ENCODE data around the gene PLA2R1.

Gene PLA2R1

GRCh38 chr2:160062292-160063005 is at the start of gene PLA2R1:
PLA2R1 (minus strand) TSS chr2:160062615; CDS start chr2:160062403, 212 bp downstream.
- peak in 15 of 51 donors; percentile 1 to 45 (median 15) for DNase-seq

- no peak for DNase-seq
These were observed 48.3 kb upstream of the PLA2R1 start for GRCh38 chr2:160110674-160111239.

GRCh38 chr2:160109939-160110673 is 47.7 kb upstream of the PLA2R1 start:
- DNase-seq = peak in 31 of 51 donors; percentile 1 to 61 (median 20)

GRCh38 chr2:160109243-160109642 is 46.8 kb upstream of the PLA2R1 start:
- no peak for DNase-seq

- no peak for DNase-seq
These were observed 46.2 kb upstream of the PLA2R1 start for GRCh38 chr2:160108646-160109045.

GRCh38 chr2:160105366-160105765 is 43.0 kb upstream of the PLA2R1 start:
- DNase-seq = no peak

GRCh38 chr2:160104115-160104514 is 41.7 kb upstream of the PLA2R1 start:
- DNase-seq = no peak

GRCh38 chr2:160097326-160097725 is 34.9 kb upstream of the PLA2R1 start:
- DNase-seq = no peak

GRCh38 chr2:160096409-160096808 is 34.0 kb upstream of the PLA2R1 start:
- DNase-seq = no peak

- no peak for DNase-seq
These were observed 30.0 kb upstream of the PLA2R1 start for GRCh38 chr2:160092445-160092844.

- DNase-seq = no peak
These were observed 29.0 kb upstream of the PLA2R1 start for GRCh38 chr2:160091381-160091780.

- DNase-seq = no peak
These were observed 25.7 kb upstream of the PLA2R1 start for GRCh38 chr2:160087854-160088745.

GRCh38 chr2:160085662-160086061 is 23.2 kb upstream of the PLA2R1 start:
- no peak for DNase-seq

GRCh38 chr2:160077912-160078810 is 15.7 kb upstream of the PLA2R1 start:
- DNase-seq = no peak

GRCh38 chr2:160076914-160077313 is 14.5 kb upstream of the PLA2R1 start:
- no peak for DNase-seq

- no peak for DNase-seq
These were observed 13.8 kb upstream of the PLA2R1 start for GRCh38 chr2:160076241-160076640.

GRCh38 chr2:160075171-160075570 is 12.8 kb upstream of the PLA2R1 start:
- no peak for DNase-seq

GRCh38 chr2:160073284-160073888 is 11.0 kb upstream of the PLA2R1 start:
- DNase-seq = no peak

- DNase-seq = no peak
These were observed 6.5 kb upstream of the PLA2R1 start for GRCh38 chr2:160068906-160069305.

- DNase-seq = no peak
These were observed 2.5 kb upstream of the PLA2R1 start for GRCh38 chr2:160064916-160065315.

Data from hypothalamus (tissue), 51 donors.